ENCODE measurements around the gene BTBD6. TPM values are rescaled to one million over a fixed set of nuclear protein-coding genes. Genes with fewer than 3 reads are reported as not detected.

BTBD6 gene
- total RNA-seq, 2 donors from 2014 or later: 13.0 to 22.4 TPM

DNA sequence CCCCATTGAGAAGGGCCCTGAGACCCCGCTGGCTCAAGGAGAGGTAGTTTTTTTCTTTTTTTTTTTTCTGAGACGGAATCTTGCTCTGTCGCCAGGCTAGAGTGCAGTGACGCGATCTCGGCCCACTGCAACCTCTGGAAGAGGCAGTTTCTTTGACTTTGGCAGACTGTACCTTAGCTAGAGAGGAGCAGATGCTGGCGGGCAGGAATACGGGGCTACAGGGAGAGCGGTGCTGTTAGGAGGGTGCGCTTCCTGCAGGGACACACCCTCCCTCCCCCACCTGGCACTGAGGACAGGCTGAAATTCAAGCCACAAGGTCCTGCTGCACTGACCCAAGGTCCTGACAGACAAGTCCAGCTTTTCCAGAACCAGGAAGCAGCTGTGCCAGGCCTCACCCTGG is 35.0 kb upstream of the BTBD6 start:
- Histone ChIP-seq H3K4me1 (no peaks in the 10 kb centered on the region), H3K36me3 (replicated peaks in 1 of 2; ENCODE audit: insufficient read depth in 1 of 2, low read depth in 2 of 2) (peaks cover 0 to 4% of the 10 kb centered on the region in 2 donors), H3K27me3 (no peaks in the 10 kb centered on the region), H3K27ac (no peak overlapping the region), H3K4me3 (no peak overlapping the region), H3K9me3 (no peaks in the 10 kb centered on the region)
- TF ChIP-seq POLR2A (IDR thresholded peaks at IDR 0.05): no peak
- TF ChIP-seq, protein P1, sequence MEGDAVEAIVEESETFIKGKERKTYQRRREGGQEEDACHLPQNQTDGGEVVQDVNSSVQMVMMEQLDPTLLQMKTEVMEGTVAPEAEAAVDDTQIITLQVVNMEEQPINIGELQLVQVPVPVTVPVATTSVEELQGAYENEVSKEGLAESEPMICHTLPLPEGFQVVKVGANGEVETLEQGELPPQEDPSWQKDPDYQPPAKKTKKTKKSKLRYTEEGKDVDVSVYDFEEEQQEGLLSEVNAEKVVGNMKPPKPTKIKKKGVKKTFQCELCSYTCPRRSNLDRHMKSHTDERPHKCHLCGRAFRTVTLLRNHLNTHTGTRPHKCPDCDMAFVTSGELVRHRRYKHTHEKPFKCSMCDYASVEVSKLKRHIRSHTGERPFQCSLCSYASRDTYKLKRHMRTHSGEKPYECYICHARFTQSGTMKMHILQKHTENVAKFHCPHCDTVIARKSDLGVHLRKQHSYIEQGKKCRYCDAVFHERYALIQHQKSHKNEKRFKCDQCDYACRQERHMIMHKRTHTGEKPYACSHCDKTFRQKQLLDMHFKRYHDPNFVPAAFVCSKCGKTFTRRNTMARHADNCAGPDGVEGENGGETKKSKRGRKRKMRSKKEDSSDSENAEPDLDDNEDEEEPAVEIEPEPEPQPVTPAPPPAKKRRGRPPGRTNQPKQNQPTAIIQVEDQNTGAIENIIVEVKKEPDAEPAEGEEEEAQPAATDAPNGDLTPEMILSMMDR (IDR thresholded peaks at IDR 0.05): no peak
- ATAC-seq (no peak), DNase-seq (no peak)
- WGBS, 2 donors: 86 to 95% methylated on average over 9 to 10 of the region's 10 CpGs
- intact Hi-C loops (cut with DNase I): no loop called here

DNA sequence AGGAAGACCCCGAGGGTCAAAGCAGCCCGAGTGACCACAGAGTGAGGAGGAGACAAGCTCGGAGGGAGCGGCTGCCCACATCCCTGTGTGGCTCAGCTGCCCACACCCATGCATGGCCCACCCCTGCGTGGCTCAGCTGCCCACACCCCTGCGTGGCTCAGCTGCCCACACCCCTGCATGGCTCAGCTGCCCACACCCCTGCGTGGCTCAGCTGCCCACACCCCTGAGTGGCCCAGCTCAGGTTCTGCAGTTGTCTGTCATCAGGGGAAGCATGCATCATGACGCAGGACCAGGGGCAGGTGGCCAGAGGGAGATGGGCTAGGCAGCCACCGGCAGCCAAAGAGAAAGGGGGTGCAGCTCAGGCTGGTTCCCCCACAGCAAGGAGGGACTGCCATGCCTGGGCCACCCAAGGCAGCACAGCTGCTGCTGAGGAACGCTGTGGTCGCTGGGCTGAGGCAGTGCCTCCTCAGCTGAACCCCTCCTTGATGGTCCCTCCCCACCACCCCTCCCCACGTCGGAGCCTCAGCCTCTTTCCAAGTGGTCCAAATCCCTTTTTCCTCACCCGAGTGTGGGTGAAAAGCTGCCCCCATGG is 33.9 kb upstream of the BTBD6 start:
- intact Hi-C loops (cut with DNase I): no loop called here
- Histone ChIP-seq H3K27ac (no peak overlapping the region), H3K36me3 (replicated peaks in 1 of 2; ENCODE audit: insufficient read depth in 1 of 2, low read depth in 2 of 2) (peaks cover 0 to 9% of the 10 kb centered on the region in 2 donors), H3K4me3 (no peak overlapping the region), H3K9me3 (no peaks in the 10 kb centered on the region), H3K27me3 (no peaks in the 10 kb centered on the region), H3K4me1 (no peaks in the 10 kb centered on the region)
- DNase-seq (no peak), ATAC-seq (no peak)
- no peak for TF ChIP-seq POLR2A (IDR thresholded peaks at IDR 0.05)
- TF ChIP-seq, protein P1 (IDR thresholded peaks at IDR 0.05): no peak
- WGBS, 2 donors: 89% methylated on average over 14 of the region's 14 CpGs; no CpG with 5 or more reads in 1 of the 2 donors

DNA sequence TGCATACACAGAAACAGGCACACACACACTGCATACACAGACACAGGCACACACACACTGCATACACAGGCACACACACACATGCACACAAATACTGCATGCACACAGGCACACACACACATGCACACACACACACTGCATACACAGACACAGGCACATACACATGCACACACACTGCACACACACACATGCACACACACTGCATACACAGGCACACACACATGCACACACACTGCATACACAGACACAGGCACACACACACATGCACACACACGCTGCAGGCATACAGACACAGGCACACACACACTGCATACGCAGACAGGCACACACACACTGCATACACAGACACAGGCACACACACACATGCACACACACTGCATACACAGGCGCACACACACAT is 32.7 kb upstream of the BTBD6 start:
- Histone ChIP-seq H3K4me1 (no peaks in the 10 kb centered on the region), H3K27me3 (no peaks in the 10 kb centered on the region), H3K9me3 (no peaks in the 10 kb centered on the region), H3K27ac (no peak overlapping the region), H3K4me3 (no peak overlapping the region), H3K36me3 (replicated peaks in 1 of 2; ENCODE audit: insufficient read depth in 1 of 2, low read depth in 2 of 2) (peaks cover 0 to 9% of the 10 kb centered on the region in 2 donors)
- intact Hi-C loops (cut with DNase I): no loop called here
- TF ChIP-seq POLR2A (IDR thresholded peaks at IDR 0.05): no peak
- TF ChIP-seq, protein P1 (IDR thresholded peaks at IDR 0.05): no peak
- 88 to 92% methylated on average over 3 of the region's 3 CpGs for WGBS, 2 donors
- DNase-seq: no peak
- no peak for ATAC-seq

DNA sequence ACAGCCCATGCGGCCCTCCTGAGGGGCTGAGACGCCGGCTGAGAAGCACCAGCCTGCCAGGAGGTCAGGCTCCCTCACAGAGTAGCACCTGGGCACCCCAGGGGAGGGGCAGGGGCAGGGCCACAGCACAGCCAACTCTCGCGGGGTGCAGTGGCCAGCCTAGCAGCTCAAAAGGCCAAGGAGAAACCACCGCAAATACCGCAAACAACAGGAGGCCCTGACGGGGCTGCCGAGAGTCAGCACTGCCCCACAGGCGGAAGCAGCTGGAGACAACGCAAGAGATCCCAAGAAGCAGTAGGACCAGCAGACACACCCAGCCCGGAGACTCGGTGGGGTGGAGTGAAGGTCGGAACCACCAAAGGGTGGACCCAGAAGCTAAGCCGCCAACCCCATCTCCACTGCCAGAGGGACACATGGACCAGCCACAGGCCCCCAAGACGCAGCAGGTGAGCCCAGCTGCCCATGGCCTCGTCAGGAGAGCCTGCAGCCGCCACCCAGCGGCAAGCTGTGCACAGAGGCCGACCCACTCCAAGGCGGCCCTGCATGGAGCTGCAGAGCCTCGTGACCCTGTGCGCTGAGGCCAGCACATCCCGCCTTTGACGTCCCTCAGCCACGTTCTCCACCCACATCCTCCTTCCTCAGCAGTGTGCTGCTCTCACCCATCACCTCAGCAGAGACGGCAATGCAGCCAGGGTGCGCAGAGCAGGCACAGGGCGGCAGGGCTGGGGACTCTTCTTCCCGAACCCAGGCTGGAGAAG is 31.7 kb upstream of the BTBD6 start:
- no peak for TF ChIP-seq POLR2A (IDR thresholded peaks at IDR 0.05)
- TF ChIP-seq, protein P1 (IDR thresholded peaks at IDR 0.05): no peak
- no peaks in the 10 kb centered on the region for H3K4me1 ChIP-seq
- no peak overlapping the region for H3K27ac ChIP-seq
- intact Hi-C loops (cut with DNase I): no loop called here
- H3K9me3 ChIP-seq: no peaks in the 10 kb centered on the region
- ATAC-seq (no peak), DNase-seq (no peak)
- peaks cover 0 to 9% of the 10 kb centered on the region in 2 donors for H3K36me3 ChIP-seq (replicated peaks in 1 of 2; ENCODE audit: insufficient read depth in 1 of 2, low read depth in 2 of 2)
- WGBS, 2 donors: 85 to 98% methylated on average over 9 to 22 of the region's 30 CpGs
- no peaks in the 10 kb centered on the region for H3K27me3 ChIP-seq
- no peak overlapping the region for H3K4me3 ChIP-seq
